ENCODE measurements around the gene ACIN1. TPM values are rescaled to one million over a fixed set of nuclear protein-coding genes. Genes with fewer than 3 reads are reported as not detected.

Gene ACIN1
- total RNA-seq, 1 donor from 2014 or later: 458 TPM

- no peaks in the 10 kb centered on the region for H3K4me1 Mint-ChIP-seq (ENCODE audit: low read depth)
- no peak overlapping the region for H3K4me3 Mint-ChIP-seq (ENCODE audit: low read depth)
- H3K27ac Mint-ChIP-seq: no peak overlapping the region
- no peaks in the 10 kb centered on the region for H3K27me3 Mint-ChIP-seq
- no peak for DNase-seq (ENCODE audit: low spot score, unreplicated experiment)
- no peaks in the 10 kb centered on the region for H3K9me3 Mint-ChIP-seq (ENCODE audit: low read depth)
- peaks cover 4% of the 10 kb centered on the region for H3K36me3 Mint-ChIP-seq (ENCODE audit: insufficient read depth)
- no peak for TF ChIP-seq CTCF (IDR thresholded peaks at IDR 0.05; ENCODE audit: unreplicated experiment)
Observed at GRCh38 chr14:23131482-23131881, 36.5 kb upstream of the ACIN1 start.

GRCh38 chr14:23130871-23131270, 35.9 kb upstream of the ACIN1 start:
- no peak overlapping the region for H3K4me3 Mint-ChIP-seq (ENCODE audit: low read depth)
- no peak for TF ChIP-seq CTCF (IDR thresholded peaks at IDR 0.05; ENCODE audit: unreplicated experiment)

GRCh38 chr14:23129759-23130316, 34.9 kb upstream of the ACIN1 start:
- Mint-ChIP-seq H3K27me3 (no peaks in the 10 kb centered on the region), H3K27ac (no peak overlapping the region), H3K4me3 (ENCODE audit: low read depth) (no peak overlapping the region), H3K36me3 (ENCODE audit: insufficient read depth) (peaks cover 4% of the 10 kb centered on the region), H3K4me1 (ENCODE audit: low read depth) (no peaks in the 10 kb centered on the region), H3K9me3 (ENCODE audit: low read depth) (no peaks in the 10 kb centered on the region)
- no peak for TF ChIP-seq CTCF (IDR thresholded peaks at IDR 0.05; ENCODE audit: unreplicated experiment)
- no peak for DNase-seq (ENCODE audit: low spot score, unreplicated experiment)

More at GRCh38 chr14:23130871-23131270, 35.9 kb upstream of the ACIN1 start:
- H3K27ac Mint-ChIP-seq: no peak overlapping the region
- no peaks in the 10 kb centered on the region for H3K4me1 Mint-ChIP-seq (ENCODE audit: low read depth)
- H3K36me3 Mint-ChIP-seq (ENCODE audit: insufficient read depth): peaks cover 4% of the 10 kb centered on the region
- H3K27me3 Mint-ChIP-seq: no peaks in the 10 kb centered on the region
- DNase-seq (ENCODE audit: low spot score, unreplicated experiment): no peak
- no peaks in the 10 kb centered on the region for H3K9me3 Mint-ChIP-seq (ENCODE audit: low read depth)

- H3K4me1 Mint-ChIP-seq (ENCODE audit: low read depth): no peaks in the 10 kb centered on the region
- no peaks in the 10 kb centered on the region for H3K9me3 Mint-ChIP-seq (ENCODE audit: low read depth)
- H3K27ac Mint-ChIP-seq: no peak overlapping the region
- H3K4me3 Mint-ChIP-seq (ENCODE audit: low read depth): no peak overlapping the region
- H3K36me3 Mint-ChIP-seq (ENCODE audit: insufficient read depth): peaks cover 4% of the 10 kb centered on the region
- H3K27me3 Mint-ChIP-seq: no peaks in the 10 kb centered on the region
- no peak for DNase-seq (ENCODE audit: low spot score, unreplicated experiment)
- no peak for TF ChIP-seq CTCF (IDR thresholded peaks at IDR 0.05; ENCODE audit: unreplicated experiment)
Observed at GRCh38 chr14:23128969-23129758, 34.2 kb upstream of the ACIN1 start.

GRCh38 chr14:23127861-23128260, 32.9 kb upstream of the ACIN1 start:
- peaks cover 3% of the 10 kb centered on the region for H3K27me3 Mint-ChIP-seq
- no peak overlapping the region for H3K4me3 Mint-ChIP-seq (ENCODE audit: low read depth)
- H3K9me3 Mint-ChIP-seq (ENCODE audit: low read depth): no peaks in the 10 kb centered on the region
- no peak for TF ChIP-seq CTCF (IDR thresholded peaks at IDR 0.05; ENCODE audit: unreplicated experiment)
- peaks cover 4% of the 10 kb centered on the region for H3K36me3 Mint-ChIP-seq (ENCODE audit: insufficient read depth)
- no peak overlapping the region for H3K27ac Mint-ChIP-seq
- no peaks in the 10 kb centered on the region for H3K4me1 Mint-ChIP-seq (ENCODE audit: low read depth)
- DNase-seq (ENCODE audit: low spot score, unreplicated experiment): no peak
